ENCODE results near the gene PLAC8.
"Not testable (repeated sequence)": the region's sequence is repeated elsewhere in the genome, so short reads cannot be mapped to it uniquely, and the experiment has no call there.

The PLAC8 gene

DNA sequence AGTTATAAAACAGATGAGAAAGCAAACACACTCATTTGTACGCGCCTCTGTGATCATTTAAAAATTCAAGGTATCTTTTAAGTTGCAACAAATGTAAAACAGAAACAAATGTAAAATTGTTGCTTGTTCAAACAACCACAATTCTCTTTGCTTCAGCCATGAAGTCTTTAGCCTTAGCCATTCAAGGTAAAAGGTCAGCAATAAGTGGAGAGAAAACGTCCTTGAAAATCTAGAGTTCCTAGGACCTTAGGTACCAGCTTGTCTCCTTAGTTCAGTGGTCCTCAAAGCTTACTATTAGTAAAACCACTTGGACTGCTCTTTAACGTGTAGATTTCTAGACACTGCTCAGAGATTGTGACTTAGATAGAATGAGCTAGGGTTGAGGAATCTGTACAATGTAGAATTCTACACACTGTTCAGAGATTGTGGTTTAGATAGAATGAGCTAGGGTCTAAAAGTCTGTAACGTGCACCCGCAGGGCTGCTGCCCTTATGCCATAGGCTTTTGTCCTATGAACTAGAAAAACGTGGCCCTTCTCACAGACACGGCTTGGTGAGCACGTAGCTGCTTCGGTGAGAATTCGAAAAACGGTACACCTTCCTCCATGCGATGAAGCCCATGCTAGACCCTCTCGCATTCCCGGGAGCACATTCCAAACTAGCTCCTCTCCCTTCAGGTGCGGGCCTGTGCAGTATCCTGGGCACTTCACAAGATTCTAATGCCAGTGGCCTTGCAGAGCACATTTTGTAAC is 1.7 kb downstream of the PLAC8 start:
- peak in 1 of 3 donors; percentile 16 for DNase-seq (ENCODE audit: low read depth in 3 of 3)

DNA sequence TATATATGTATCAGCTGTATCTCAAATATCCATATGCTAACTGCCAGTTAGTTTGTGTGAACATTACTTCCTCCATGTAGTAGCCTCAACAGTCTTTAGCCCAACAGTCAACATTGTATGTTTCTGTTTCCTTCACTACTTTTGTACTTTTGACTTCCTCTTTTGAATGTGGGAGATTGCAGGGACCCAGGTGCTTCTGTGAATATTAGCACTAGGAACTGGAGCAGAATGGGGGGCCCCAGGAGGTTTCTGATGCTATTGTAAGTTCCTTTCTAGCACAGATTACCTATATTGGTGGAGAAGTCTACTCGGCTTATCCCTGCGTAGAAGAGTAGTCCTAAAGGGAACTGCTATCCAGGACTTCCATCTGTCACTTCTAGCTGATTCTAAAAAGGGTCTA is 2.3 kb downstream of the PLAC8 start:
- no peak for DNase-seq (ENCODE audit: low read depth in 3 of 3)

DNA sequence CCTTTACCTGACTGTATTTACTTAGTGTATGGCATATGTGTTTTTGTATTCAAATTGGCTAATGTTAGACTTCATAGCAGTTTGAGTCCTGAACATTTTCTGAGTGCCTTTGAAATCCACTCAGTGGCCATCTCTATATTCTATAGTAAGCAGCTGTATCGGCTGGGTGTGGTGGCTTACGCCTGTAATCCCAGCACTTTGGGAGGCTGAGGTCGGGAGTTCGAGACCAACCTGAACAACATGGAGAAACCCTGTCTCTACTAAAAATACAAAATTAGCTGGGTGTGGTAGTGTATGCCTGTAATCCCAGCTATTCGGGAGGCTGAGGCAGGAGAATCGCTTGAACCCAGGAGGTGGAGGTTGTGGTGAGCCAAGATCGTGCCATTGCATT is 2.8 kb downstream of the PLAC8 start:
- DNase-seq (ENCODE audit: low read depth in 3 of 3) = not testable (repeated sequence)

DNA sequence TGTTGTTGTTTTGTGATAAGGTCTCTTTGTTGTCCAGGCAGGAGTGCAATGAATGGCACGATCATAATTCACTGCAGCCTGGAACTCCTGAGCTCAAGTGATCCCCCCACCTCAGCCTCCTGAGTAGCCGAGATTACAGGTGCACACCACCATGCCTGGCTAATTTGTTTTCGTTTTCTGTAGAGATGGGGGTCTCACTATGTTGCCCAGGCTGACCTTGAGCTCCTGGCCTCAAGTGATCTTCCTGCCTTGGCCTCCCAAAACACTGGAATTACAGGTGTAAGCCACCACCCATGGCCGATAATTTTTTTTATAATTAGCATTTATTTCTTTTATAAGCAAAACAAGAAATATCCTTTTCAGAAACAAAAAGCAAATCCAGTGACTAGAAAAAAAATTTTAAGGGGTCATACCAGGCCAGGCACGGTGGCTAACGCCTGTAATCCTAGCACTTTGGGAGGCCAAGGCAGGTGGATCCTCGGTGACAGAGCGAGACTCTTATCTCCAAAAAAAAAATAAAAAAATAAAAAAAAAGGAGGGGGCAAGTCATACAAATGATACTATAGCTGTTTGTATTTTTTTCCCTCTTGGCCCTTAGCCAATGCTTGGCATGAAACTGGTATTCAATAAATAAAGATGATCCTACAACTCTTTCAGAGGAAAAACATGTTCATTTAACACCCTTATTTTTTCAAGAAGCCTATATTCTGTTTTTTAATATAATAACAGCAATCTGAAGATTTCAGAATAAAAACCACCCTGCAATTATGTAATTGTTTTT is 3.4 kb downstream of the PLAC8 start:
- DNase-seq (ENCODE audit: low read depth in 3 of 3) = no peak

DNA sequence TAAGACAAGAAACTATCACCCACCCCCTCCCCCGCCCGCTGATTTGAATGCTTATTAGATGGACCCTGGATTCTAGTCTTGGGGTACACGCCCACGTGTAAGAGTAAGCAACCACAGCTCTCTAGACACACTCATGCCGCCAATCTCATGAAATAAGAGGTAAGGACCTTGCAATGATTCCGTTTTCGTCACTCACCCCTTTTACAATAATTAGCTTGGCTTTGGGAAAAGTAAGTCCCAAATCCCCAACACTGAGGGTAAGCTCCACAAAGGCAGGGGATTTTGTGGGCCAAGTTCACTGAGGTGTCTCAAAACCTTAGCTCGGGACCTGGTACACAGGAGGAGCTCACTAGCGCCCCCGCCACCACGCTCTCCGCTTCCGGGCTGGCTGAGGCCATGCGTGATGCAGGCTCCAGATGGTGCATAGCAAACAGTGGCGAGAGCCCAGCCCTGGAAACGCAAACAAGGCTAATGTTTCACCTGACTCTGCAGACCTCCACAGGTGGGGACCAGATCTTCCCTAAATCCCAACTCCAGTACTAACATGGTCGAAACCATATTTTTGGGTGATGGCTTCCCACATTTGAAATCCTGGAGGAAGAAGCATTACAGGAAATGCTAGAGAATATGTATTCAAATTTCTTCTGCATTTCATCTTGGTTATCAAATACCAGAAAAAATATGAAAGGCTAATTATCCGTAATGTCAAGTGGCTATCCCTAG is 4.1 kb downstream of the PLAC8 start:
- DNase-seq (ENCODE audit: low read depth in 3 of 3) = peak; percentile 82 to 88 (median 83)

DNA sequence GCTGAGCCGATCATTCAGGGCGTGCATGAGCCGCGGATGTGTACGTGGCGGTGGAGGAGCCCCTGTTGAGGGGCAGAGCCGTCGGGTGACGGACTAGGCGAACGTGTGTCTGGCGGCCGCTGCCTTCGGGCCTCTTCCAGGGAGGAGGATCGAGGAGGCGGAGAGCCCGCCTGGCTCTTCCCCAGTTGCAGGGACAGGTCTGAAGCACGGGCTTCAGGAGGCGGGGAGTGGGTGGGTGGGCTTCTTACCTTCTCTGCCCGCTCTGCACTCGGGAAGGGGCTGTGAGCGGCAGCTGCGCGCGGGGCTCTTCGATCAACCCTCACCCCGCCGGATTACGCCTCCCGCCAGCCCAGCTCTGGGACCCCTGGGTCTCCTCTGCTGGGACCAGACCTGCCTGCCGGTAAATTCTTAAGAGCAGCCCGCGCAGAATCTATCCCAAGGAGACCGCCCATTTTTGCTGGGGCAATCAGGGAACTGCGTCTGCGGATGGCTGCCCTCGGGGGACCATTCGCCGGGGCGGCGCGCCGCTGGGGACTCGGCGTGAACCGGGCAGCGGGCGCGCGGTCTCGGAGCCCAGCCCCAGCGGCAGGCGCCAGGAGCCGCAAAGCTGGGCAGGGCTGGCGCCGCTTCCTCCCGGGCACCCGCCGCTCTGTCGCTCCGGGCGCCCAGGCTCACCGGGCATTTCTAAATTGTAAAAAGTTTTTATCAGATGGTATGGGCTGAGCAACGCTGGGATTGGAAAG is 4.9 kb downstream of the PLAC8 start:
- DNase-seq (ENCODE audit: low read depth in 3 of 3) = peak in 1 of 3 donors; percentile 35

DNA sequence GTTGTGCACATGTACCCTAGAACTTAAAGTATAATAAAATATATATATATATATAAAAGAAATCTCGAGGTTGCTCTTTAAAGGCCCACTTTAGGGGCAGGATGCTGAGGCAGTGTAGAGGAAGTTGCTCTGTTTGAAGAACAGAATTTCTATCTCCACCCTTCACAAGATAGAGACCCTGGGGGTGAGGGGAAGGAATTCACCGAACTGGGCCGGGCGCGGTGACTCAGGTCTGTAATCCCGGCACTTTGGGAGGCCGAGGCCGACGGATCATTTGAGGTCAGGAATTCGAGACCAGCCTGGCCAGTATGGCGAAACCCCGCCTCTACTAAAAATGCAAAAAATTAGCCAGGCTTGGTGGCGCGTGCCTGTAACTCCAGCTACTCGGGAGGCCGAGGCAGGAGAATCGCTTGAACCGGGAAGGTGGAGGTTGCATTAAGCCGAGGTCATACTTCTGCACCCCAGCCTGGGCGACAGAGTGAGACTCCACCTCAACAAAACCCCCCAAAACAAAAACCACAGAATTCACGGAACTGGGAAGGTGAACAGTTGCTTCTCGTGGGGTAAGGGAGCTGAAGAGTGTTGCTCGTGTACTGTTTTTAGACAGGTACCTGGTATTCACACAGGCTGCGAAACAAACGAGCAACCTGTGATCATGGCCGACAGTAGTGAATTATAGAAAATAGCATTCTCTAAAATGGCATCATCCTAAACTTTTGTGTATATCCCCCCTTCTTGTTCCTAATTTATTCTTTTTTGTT is 6.2 kb downstream of the PLAC8 start:
- DNase-seq (ENCODE audit: low read depth in 3 of 3) = no peak

DNA sequence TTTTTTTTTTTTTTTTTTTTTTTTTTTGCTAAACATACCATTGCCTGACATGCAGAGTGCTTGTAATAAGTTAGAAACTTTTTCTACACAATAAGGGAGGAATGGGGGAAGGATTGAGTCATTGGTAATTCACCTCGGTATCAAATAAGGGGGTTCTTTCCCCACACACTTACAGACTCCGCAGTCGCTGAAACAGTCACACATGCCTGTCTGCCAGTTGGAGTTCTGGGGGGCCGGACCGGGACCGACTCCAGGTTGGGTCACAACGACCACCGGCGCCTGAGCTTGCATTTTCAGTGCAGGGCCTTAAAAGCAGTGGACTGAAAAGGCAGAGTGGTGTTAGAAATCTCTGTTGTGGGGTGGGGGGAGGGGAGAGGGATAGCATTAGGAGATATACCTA is 6.9 kb downstream of the PLAC8 start:
- DNase-seq (ENCODE audit: low read depth in 3 of 3) = no peak

DNA sequence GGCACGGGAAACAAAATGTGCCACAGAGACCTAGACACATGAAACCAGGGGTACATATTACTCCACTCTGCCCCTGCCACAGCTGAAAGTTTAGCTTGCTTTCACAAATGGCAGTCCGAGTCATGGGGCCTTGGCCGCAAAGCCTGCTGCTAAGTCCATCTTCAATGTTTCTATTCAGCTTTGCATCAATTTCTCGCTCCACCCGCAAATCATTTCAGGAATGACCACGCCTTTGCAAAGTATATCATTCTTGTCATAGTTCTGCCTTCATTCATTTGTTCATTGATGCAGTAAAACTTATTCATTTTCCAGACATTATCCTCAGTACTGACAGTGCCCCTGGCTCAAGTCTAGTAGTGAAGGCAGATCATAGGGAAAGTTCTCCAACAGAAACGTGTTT is 9.5 kb downstream of the PLAC8 start:
- DNase-seq (ENCODE audit: low read depth in 3 of 3) = no peak

DNA sequence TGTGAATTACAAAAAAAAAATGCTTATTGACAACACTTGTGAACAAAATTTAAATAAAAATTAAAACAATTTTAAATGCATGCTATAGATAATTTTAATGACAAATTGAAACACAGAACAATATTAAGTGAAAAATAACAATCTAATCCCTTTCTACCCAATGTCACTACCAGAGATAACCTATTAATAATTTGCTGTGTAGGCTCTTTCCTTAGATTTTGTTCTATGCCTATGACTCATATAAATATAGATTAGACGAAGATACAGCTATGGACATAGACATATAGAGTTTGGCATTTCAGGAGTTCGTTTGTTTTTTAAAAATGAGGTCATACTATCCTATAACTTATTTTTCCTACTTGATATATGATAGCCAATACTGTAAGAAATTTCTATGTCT is 18.1 kb downstream of the PLAC8 start:
- no peak for DNase-seq (ENCODE audit: low read depth in 3 of 3)

DNA sequence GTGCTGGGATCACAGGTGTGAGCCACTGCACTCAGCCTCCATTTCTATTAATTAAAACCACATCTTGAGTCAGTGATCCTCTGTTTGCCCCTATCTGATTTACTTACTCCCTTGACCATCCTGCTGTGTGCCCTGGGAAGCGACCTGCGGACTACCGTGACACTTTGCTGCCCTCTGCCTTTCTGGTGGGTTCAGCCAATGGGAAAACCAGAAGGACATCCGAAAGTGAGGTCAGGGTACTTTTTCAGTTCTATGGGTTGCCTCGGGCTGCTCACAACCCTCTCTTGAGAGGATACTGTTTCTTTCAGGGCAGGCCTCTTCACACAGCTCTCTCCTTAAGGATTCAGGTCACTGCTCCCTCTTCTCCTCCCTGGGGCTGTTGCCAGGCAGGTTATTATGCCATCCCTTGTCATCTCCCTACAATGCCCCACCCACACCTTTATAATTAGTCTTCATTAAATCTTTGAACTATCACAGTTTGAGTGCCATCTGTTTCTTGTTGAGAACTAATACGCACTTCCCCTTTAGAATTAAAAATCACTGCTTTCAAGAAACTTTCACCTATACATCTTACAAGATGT is 21.4 kb downstream of the PLAC8 start:
- DNase-seq (ENCODE audit: low read depth in 3 of 3) = no peak

DNA sequence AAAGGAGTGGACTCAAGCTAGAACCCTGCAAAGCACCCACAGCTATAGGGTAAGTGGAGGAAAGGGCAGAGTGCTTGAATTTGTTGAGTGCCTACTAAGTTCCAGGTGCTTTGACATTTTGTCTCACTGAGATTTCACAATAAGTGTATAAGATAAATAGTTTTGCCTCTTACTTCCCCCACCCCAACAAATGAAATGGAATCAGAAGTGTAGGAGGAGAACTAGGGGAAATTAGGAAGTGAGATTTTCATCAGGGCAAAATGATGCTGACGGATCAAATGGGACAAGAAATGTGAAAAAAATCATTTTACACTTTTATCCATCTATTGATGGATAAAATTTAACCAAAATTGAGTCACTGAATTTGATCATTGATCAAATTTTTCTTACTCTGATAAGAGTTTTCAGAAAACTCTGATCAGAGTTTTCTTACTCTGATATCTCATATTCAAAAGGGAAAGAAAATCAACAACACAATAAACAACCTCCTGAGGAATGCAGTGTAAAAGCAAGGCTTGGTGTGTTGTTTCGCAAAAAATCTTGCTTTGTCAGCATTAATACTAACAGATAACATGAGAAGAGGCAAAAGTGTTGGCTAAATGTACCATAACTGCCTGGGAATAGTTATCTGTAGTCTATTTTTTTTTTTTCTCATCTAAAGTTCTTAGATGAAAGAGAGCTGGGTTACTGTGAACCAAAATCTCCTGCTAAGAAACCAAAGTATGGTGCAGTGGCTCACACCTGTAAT is 24.9 kb downstream of the PLAC8 start:
- no peak for DNase-seq (ENCODE audit: low read depth in 3 of 3)

DNA sequence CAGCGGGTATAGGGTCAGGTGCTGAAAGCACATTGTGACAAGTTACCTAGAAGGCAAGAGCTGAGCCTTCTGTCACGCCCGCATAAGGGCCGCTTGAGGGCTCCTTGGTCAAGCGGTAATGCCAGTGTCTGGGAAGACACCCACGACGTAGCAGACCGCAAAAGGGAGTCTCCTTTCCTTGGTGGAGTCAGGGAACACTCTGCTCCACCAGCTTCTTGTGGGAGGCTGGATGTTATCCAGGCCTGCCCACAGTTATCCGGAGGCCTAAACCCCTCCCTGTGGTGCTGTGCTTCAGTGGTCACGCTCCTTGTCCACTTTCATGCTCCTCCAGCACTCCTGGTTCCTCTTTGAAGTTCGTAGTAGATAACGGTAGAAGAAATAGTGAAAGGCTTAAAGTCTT is 29.6 kb downstream of the PLAC8 start:
- not testable (repeated sequence) for DNase-seq (ENCODE audit: low read depth in 3 of 3)

DNA sequence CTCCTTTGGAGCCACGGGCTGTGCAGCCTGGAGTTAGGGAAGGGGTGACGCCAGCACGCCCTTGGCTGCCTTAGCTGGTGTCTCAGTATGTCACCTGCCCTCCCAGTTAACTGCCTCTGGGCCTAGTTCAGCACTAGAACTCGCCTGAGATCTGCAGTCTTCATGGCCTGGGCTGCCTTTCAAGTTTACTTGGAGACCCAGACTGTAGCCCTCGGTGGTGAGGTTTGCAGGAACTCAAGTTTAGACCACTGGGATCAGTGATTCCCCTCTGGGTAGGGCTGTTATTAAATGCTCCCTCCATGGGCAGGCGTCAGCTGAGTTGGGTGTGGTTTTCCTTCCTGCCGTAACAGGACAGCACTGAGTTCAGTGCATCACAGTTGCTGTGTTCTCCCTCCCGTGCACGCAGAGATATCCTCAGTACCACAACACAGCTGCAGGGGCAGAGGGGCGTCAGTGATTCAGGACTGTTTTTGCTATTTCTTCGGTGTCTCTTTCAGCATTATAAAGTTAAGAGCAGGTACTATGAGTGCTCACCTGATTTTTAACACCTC is 30.5 kb downstream of the PLAC8 start:
- DNase-seq (ENCODE audit: low read depth in 3 of 3) = peak in 1 of 3 donors; percentile 10

DNA sequence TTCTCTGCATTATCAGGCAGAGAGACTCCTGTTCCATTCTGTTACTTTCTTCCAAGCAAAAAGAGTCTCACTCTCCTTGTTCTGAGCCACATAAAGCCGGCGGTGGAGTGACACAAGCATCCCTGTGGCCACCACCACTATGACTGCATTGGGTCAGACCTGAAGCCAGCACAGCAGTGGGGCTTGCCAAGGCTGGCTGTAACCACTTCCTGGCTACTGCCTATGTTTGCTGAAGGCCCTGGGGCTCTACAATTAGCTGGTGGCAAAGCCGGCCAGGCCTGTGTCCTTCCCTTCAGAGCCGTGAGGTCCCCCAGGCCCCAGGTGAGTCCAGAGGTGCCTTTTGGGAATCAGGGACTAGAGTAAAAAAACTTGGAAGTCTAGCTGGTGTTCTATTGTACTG is 31.8 kb downstream of the PLAC8 start:
- DNase-seq (ENCODE audit: low read depth in 3 of 3) = no peak

DNA sequence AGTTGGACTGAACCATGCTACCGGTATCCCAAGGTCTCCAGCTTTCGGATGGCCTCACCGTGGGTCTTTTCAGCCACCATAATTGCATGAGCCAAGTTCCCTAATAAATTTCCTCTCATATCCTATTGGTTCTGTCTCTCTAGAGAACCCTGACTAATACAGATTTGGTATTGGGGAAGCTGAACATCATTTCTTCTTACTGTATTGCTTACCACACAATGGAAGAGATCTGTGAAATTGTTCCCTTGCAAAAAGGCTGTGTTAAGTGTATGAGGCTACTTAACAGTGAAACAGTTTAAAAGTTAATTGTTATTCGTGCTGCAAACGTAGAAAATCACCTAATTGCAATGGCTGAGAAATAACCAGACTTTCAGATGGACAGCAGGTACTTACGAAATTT is 34.0 kb downstream of the PLAC8 start:
- no peak for DNase-seq (ENCODE audit: low read depth in 3 of 3)

DNA sequence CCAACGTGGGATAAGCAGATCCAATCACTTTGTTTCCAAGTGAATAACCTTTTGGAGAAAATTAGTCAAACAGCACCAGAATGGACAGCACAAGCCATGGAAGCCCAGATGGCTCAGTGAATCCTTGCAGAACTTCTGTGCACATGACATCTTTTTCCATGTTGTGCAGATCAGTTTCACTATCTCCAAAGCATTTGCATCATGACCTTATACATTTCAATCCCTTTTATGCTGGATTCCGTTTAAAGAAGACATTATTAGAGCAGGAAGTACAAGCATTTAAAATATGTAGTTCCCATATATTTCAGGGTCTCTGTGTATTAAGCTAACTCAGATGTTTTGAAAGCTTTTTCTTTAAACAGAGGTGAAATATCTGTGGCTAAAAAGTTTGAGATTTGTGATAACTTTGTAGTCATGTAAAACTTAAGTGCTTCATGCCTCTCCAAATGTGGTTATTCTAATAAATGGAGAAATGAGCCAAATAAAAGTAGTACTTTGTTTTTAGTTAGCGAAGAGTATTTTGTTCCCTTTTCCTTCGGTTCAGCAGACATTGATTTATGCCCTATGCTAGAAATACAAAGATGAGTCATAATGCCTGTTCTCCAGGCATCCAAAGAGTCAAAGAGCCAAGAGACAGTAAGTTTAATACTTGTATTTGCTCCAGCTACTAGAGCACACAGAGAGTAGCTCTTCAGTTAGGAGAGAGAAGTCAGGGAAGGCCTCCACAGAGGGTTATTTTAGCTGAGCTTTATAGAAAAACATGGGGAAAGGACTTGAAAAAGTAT is 39.0 kb downstream of the PLAC8 start:
- no peak for DNase-seq (ENCODE audit: low read depth in 3 of 3)

DNA sequence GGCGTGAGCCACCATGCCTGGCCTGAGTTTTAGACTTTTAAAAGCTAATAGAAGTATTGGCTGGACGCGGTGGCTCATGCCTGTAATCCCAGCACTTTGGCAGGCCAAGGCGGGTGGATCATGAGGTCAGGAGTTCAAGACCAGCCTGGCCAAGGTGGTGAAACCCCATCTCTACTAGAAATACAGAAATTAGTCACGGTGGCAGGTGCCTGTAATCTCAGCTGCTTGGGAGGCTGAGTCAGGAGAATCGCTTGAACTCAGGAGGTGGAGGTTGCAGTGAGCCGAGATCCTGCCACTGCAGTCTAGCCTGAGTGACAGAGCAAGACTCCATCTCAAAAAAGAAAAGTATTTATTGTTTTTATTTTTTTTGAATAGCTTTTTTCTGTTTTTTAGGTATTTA is 39.7 kb downstream of the PLAC8 start:
- DNase-seq (ENCODE audit: low read depth in 3 of 3) = peak; percentile 16 to 50 (median 17)
